Neural cell (in vitro differentiated cells): ENCODE measurements around the gene DFFA. TPM values are rescaled to one million over a fixed set of nuclear protein-coding genes. Genes with fewer than 3 reads are reported as not detected.
"Not testable (repeated sequence)": the region's sequence is repeated elsewhere in the genome, so short reads cannot be mapped to it uniquely, and the experiment has no call there.

ENCODE experiments used
- H2AFZ ChIP-seq: fragments of 200-600, 300-800 bp; sonication (generic), shearing (Covaris generic); 2 replicates; pipeline ENCODE4 v1.6.0; 2014; ENCODE audit warnings: low read depth, mild to moderate bottlenecking, antibody characterized with exemption, low read length, moderate library complexity
- H3F3A ChIP-seq: fragments of 200-600 bp; shearing (Covaris generic); 2 replicates; pipeline ENCODE4 v1.6.1; 2016; ENCODE audit warnings: mild to moderate bottlenecking, moderate library complexity, mixed read lengths, antibody characterized with exemption, low read length; ENCODE audit not compliant: insufficient read depth, poor library complexity, severe bottlenecking
- H3K27ac ChIP-seq: fragments of 200-600, 300-800 bp; sonication (generic), shearing (Covaris generic); 2 replicates; pipeline ENCODE4 v1.5.1; 2014; ENCODE audit warnings: mild to moderate bottlenecking, low read length, moderate library complexity
- H3K27me3 ChIP-seq: fragments of 300-800, 200-600 bp; sonication (generic), shearing (Covaris generic); 2 replicates; pipeline ENCODE4 v1.6.0; 2014; ENCODE audit warnings: mild to moderate bottlenecking, low read depth, low read length, moderate library complexity; ENCODE audit not compliant: insufficient read depth
- H3K36me3 ChIP-seq: fragments of 300-800, 200-600 bp; sonication (generic), shearing (Covaris generic); 2 replicates; pipeline ENCODE4 v1.5.1; 2014; ENCODE audit warnings: mild to moderate bottlenecking, antibody characterized with exemption, low read length, moderate library complexity; ENCODE audit not compliant: insufficient read depth
- H3K4me2 ChIP-seq: fragments of 300-800, 200-600 bp; sonication (generic), shearing (Covaris generic); 2 replicates; pipeline ENCODE4 v1.6.0; 2014; ENCODE audit warnings: mild to moderate bottlenecking, low read length
- H3K4me3 ChIP-seq: fragments of 300-800, 200-600 bp; sonication (generic), shearing (Covaris generic); 2 replicates; pipeline ENCODE4 v1.5.1; 2014; ENCODE audit warnings: mild to moderate bottlenecking, low read length, moderate library complexity
- H3K79me2 ChIP-seq: fragments of 200-600 bp; shearing (Covaris generic); replicated peaks from 2 replicates; pipeline ENCODE4 v1.6.0; 2014; ENCODE audit warnings: mild to moderate bottlenecking, low read length, moderate library complexity; ENCODE audit not compliant: insufficient read depth
- H3K9ac ChIP-seq: fragments of 300-800, 200-600 bp; sonication (generic), shearing (Covaris generic); 2 replicates; pipeline ENCODE4 v1.6.1; 2016; ENCODE audit warnings: mild to moderate bottlenecking, low read length, mixed read lengths
- H3K9me2 ChIP-seq: fragments of 200-600 bp; shearing (Covaris generic); 2 replicates; pipeline ENCODE4 v1.6.1; 2016; ENCODE audit warnings: mild to moderate bottlenecking, low read length, mixed read lengths; ENCODE audit not compliant: insufficient read depth
- H3K9me3 ChIP-seq: fragments of 200-600, 300-800 bp; sonication (generic), shearing (Covaris generic); 2 replicates; pipeline ENCODE4 v1.6.1; 2016; ENCODE audit warnings: mild to moderate bottlenecking, mixed run types, low read length, moderate library complexity, mixed read lengths
- H4K20me1 ChIP-seq: fragments of 200-600 bp; shearing (Covaris generic); 2 replicates; pipeline ENCODE4 v1.6.1; 2016; ENCODE audit warnings: mild to moderate bottlenecking, mixed run types; ENCODE audit not compliant: insufficient read depth
- EP300 ChIP-seq: fragments of 450-650 bp; conservative IDR thresholded peaks from 2 replicates; pipeline ENCODE4 v1.6.1; 2014; ENCODE audit warnings: antibody characterized with exemption, mild to moderate bottlenecking, moderate library complexity; ENCODE audit not compliant: poor library complexity, severe bottlenecking
- EZH2 ChIP-seq: fragments of 200-600, 300-800 bp; shearing (Covaris generic), sonication (generic); IDR thresholded peaks from 2 replicates; pipeline ENCODE4 v1.6.1; 2014; ENCODE audit warnings: antibody characterized with exemption, low read length, borderline replicate concordance, mild to moderate bottlenecking; ENCODE audit not compliant: insufficient read depth, poor library complexity, severe bottlenecking
- MXI1 ChIP-seq: fragments of 450-650 bp; conservative IDR thresholded peaks from 2 replicates; pipeline ENCODE4 v1.6.1; 2014; ENCODE audit warnings: antibody characterized with exemption, mild to moderate bottlenecking; ENCODE audit not compliant: poor library complexity, severe bottlenecking
- POLR2AphosphoS5 ChIP-seq: IDR thresholded peaks from 2 replicates; pipeline ENCODE4 v1.6.1; 2012
- RAD21 ChIP-seq: fragments of 450-650 bp; conservative IDR thresholded peaks from 2 replicates; pipeline ENCODE4 v1.6.1; 2014; ENCODE audit warnings: antibody characterized with exemption, mild to moderate bottlenecking, moderate library complexity
- SMC3 ChIP-seq: fragments of 450-650 bp; conservative IDR thresholded peaks from 2 replicates; pipeline ENCODE4 v1.6.1; 2014; ENCODE audit warnings: antibody characterized with exemption, mild to moderate bottlenecking, moderate library complexity; ENCODE audit not compliant: poor library complexity
- TAF1 ChIP-seq: IDR thresholded peaks from 2 replicates; pipeline ENCODE4 v1.6.1; 2012; ENCODE audit warnings: low read depth
- polyA plus RNA-seq: library from polyadenylated mRNA; depleted of rRNA; stranded (reverse); fragments of >200 nt; gene quantifications from 2 replicates; pipeline ENCODE4 v1.2.3, GENCODE V29; 2014
- TF ChIP-seq, protein P1 (sequence below): IDR thresholded peaks from 2 replicates; pipeline ENCODE4 v1.6.1; 2012; ENCODE audit warnings: borderline replicate concordance
- TF ChIP-seq, protein P2 (sequence below): fragments of 450-650 bp; IDR thresholded peaks from 2 replicates; pipeline ENCODE4 v1.5.1; 2014; ENCODE audit warnings: antibody characterized with exemption, mild to moderate bottlenecking, moderate library complexity; ENCODE audit not compliant: poor library complexity, severe bottlenecking

DFFA gene
- polyA plus RNA-seq, 1 donor from 2014 or later: 32.7 TPM

DNA sequence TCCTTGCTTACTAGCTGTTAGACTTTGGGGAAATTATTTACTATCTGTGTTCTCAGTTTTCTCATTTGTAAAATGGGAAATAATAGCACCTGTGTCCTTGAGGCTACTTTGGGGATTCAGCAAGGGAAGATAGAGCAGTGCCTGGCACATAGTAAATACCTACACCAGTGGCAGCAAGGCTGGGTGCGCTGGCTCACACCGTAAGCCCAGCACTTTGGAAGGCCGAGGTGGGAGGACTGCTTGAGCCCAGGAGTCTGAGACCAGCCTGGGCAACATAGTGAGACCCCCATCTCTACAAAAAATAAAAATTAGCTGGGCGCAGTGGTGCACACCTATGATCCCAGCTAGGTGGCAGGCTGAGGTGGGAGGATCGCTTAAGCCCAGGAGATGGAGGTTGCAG, 50.7 kb downstream of the DFFA start:
- Histone ChIP-seq H4K20me1 (no peaks in the 10 kb centered on the region), H3K79me2 (no peaks in the 10 kb centered on the region), H3F3A (no peaks in the 10 kb centered on the region), H3K9me2 (no peaks in the 10 kb centered on the region), H3K9me3 (no peaks in the 10 kb centered on the region), H3K9ac (no peak overlapping the region), H3K27me3 (no peaks in the 10 kb centered on the region), H2AFZ (no peak overlapping the region), H3K36me3 (no peaks in the 10 kb centered on the region), H3K4me3 (no peak overlapping the region), H3K4me2 (no peak overlapping the region), H3K27ac (no peak overlapping the region)
- TF ChIP-seq EZH2 (no peak), RAD21 (no peak), TAF1 (no peak), MXI1 (no peak), POLR2AphosphoS5 (no peak), EP300 (no peak), SMC3 (no peak)
- TF ChIP-seq, protein P1, sequence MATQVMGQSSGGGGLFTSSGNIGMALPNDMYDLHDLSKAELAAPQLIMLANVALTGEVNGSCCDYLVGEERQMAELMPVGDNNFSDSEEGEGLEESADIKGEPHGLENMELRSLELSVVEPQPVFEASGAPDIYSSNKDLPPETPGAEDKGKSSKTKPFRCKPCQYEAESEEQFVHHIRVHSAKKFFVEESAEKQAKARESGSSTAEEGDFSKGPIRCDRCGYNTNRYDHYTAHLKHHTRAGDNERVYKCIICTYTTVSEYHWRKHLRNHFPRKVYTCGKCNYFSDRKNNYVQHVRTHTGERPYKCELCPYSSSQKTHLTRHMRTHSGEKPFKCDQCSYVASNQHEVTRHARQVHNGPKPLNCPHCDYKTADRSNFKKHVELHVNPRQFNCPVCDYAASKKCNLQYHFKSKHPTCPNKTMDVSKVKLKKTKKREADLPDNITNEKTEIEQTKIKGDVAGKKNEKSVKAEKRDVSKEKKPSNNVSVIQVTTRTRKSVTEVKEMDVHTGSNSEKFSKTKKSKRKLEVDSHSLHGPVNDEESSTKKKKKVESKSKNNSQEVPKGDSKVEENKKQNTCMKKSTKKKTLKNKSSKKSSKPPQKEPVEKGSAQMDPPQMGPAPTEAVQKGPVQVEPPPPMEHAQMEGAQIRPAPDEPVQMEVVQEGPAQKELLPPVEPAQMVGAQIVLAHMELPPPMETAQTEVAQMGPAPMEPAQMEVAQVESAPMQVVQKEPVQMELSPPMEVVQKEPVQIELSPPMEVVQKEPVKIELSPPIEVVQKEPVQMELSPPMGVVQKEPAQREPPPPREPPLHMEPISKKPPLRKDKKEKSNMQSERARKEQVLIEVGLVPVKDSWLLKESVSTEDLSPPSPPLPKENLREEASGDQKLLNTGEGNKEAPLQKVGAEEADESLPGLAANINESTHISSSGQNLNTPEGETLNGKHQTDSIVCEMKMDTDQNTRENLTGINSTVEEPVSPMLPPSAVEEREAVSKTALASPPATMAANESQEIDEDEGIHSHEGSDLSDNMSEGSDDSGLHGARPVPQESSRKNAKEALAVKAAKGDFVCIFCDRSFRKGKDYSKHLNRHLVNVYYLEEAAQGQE: no peak
- TF ChIP-seq, protein P2, sequence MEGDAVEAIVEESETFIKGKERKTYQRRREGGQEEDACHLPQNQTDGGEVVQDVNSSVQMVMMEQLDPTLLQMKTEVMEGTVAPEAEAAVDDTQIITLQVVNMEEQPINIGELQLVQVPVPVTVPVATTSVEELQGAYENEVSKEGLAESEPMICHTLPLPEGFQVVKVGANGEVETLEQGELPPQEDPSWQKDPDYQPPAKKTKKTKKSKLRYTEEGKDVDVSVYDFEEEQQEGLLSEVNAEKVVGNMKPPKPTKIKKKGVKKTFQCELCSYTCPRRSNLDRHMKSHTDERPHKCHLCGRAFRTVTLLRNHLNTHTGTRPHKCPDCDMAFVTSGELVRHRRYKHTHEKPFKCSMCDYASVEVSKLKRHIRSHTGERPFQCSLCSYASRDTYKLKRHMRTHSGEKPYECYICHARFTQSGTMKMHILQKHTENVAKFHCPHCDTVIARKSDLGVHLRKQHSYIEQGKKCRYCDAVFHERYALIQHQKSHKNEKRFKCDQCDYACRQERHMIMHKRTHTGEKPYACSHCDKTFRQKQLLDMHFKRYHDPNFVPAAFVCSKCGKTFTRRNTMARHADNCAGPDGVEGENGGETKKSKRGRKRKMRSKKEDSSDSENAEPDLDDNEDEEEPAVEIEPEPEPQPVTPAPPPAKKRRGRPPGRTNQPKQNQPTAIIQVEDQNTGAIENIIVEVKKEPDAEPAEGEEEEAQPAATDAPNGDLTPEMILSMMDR: no peak

DNA sequence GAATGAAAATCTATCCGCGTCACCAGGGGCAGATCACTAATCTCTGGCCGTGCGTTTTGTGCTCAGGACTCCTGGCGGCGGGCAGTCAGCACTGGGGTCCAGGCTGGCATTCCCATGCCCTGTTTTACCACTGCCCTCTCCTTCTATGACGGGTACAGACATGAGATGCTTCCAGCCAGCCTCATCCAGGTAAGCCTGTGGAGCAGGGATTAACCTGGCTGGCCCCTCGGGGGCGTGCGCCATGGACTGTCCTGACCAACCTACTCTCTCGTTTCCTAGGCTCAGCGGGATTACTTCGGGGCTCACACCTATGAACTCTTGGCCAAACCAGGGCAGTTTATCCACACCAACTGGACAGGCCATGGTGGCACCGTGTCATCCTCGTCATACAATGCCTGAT, 53.0 kb downstream of the DFFA start:
- H3K4me2 ChIP-seq: no peak overlapping the region
- H4K20me1 ChIP-seq: no peaks in the 10 kb centered on the region
- no peak overlapping the region for H3K9ac ChIP-seq
- H3K36me3 ChIP-seq: no peaks in the 10 kb centered on the region
- no peaks in the 10 kb centered on the region for H3K9me2 ChIP-seq
- TF ChIP-seq, protein P1: no peak
- no peak for TF ChIP-seq POLR2AphosphoS5
- TF ChIP-seq TAF1: no peak
- TF ChIP-seq, protein P2: no peak
- no peak for TF ChIP-seq EP300
- TF ChIP-seq EZH2: no peak
- TF ChIP-seq SMC3: no peak
- no peak for TF ChIP-seq MXI1
- H3K27me3 ChIP-seq: no peaks in the 10 kb centered on the region
- H3K79me2 ChIP-seq: no peaks in the 10 kb centered on the region
- H3F3A ChIP-seq: no peaks in the 10 kb centered on the region
- no peaks in the 10 kb centered on the region for H3K9me3 ChIP-seq
- no peak overlapping the region for H3K27ac ChIP-seq
- H3K4me3 ChIP-seq: no peak overlapping the region
- no peak overlapping the region for H2AFZ ChIP-seq

DNA sequence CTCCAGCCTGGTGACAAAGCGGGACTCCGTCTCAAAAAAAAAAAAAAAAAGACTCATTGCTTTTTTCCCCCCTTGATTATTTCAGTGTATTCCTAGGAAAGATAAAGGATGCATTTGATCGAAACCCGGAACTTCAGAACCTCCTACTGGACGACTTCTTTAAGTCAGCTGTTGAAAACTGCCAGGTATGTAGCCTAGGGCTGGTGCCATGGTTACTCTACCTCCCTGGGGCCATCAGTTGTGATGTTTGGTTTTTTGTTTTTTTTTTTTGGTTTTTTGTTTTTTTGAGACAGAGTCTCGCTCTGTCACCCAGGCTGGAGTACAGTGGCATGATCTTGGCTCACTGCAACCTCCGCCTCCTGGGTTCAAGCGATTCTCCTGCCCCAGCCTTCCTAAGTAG, 53.6 kb downstream of the DFFA start:
- not testable (repeated sequence) for H3F3A ChIP-seq, H3K36me3 ChIP-seq, H3K79me2 ChIP-seq, H3K27ac ChIP-seq, H3K9me3 ChIP-seq, H3K9ac ChIP-seq, H3K9me2 ChIP-seq, H4K20me1 ChIP-seq, H3K4me2 ChIP-seq, H2AFZ ChIP-seq, H3K27me3 ChIP-seq, H3K4me3 ChIP-seq
